ENCODE data around the gene NDUFB1.

DNA sequence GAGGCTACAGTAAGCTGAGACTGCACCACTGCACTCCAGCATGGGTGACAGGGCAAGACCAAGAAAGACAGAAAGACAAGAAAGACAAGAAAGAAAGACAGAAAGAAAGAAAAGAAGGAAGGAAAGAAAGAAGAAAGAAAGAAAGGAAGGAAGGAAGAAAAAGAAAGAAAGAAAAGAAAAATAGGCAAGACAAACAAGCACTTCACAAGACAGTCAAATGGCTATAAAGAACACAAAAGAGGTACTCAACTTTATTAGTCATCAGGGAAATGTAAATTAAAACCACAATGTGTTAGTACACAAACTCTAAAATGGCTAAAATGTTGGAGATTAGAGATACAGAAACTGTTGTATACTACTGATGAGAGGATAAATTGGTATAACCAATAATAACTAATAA is 21.7 kb downstream of the NDUFB1 start:
- TF ChIP-seq, protein P1, sequence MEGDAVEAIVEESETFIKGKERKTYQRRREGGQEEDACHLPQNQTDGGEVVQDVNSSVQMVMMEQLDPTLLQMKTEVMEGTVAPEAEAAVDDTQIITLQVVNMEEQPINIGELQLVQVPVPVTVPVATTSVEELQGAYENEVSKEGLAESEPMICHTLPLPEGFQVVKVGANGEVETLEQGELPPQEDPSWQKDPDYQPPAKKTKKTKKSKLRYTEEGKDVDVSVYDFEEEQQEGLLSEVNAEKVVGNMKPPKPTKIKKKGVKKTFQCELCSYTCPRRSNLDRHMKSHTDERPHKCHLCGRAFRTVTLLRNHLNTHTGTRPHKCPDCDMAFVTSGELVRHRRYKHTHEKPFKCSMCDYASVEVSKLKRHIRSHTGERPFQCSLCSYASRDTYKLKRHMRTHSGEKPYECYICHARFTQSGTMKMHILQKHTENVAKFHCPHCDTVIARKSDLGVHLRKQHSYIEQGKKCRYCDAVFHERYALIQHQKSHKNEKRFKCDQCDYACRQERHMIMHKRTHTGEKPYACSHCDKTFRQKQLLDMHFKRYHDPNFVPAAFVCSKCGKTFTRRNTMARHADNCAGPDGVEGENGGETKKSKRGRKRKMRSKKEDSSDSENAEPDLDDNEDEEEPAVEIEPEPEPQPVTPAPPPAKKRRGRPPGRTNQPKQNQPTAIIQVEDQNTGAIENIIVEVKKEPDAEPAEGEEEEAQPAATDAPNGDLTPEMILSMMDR (IDR thresholded peaks at IDR 0.05 in 4 of 5, conservative IDR thresholded peaks at IDR 0.05 in 1 of 5) = no peak
- no peak for TF ChIP-seq POLR2A (IDR thresholded peaks at IDR 0.05)
